COLO668 (cell line): Measurements from ENCODE around the gene CLMP.

Experiments
- DNase-seq: peaks from one replicate; lab custom pipeline; 2025; ENCODE audit not compliant: unreplicated experiment; lab: John Stamatoyannopoulos, UW

CLMP gene

DNA sequence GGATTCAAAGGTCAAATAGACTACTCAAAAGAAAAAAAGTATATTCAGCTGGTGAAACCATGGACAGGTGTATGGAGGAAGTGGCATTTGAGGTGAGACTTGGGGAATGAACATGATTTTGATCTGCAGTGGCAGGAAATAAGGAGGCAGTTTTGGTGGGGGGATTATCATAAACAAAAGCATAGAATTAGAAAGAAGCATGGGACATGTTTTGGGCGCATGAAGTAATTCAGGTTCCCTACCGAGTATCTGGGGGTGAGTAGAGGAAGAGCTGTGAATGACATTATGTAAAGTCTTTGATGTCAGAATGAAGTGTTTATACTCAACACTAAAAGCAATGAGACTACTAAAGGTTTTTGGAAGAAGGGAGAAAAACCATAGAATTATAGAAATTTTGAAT, 3.1 kb downstream of the CLMP start:
- DNase-seq: no peak

DNA sequence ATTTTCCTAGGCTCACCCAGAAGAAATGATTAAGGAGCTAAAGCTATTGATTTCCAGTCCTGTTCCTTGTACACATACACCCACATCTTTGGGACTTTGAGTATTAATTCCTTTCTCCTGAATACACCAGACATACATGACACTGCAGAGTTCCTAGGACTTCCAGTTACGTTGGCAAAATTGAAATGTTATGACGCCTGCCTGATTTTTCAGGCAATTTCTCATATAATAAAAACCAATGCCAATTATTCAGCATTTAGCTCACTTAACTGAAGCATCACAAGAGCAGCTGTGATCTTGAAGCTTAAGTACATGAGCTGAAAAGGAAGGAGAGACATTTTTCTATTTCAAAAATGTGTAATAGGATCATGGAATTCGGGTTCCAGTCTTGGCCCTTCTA, 4.5 kb downstream of the CLMP start:
- DNase-seq: no peak

DNA sequence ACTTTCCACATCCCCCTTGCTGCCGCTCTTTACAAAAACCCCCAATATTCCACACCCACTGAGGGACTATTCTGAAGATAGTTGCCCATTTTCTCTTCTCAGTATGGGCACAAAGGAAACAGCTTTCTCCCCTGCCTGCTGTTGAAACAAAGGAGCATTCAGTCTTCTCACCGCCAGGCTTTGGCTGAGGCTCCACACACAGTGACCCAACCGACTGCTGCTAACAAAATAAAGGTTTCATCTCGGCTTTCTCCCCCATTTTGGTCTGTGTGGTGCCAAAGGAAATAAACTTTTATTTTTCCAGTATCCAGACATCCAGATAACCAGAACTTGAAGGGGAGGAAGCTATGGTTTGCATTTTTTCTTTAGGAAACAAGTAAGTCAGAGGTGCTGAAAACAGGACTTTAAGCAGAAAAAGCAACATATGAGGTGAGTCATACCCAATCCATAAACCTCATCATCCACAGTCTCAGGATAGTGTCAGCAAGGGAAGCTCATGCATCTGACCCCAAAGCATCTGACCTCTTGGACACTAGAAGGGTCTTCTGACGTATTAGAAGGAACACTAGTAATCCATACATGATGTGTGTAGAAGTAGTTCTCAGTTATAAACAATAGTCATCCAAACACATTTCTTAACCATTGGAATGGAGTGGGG, 6.4 kb downstream of the CLMP start:
- no peak for DNase-seq

DNA sequence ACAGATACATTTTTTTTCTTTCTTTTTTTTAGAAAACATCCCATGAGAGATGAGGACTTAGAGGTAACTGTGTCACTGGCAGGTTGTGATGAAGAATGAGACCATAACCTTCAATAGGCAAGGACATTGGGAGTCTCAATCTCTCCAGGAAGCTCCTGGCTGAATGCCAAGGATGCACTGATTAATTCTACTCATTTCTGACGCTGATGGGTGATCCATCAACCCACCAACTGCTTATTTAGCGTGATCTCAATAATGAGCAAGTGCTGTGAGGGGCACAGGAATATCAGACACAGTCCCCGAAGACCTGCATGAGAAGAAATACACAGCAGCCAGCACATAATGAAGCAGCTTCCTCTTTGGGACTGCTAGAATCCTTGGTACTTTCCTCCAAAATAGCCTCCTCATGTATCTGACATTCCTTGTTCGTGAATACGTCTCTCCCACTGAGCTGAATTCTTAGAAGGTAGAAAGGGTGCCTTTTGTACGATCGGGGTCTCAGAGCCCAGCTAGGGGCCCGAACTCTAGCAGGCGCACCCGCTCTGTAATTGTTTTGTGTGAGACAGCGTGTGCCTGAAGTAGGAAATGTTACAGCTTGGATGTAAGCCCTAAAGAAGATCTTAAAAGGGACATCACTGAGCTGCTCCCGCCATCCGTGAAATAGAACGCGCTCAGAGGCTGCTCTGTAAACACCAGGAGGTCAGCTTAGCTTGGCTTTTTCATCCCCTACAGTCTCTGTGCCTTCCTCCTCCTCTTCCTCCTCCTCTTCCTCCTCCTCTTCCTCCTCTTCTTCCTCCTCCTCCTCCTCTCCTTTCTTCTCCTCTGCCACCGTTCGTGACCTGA, 7.2 kb downstream of the CLMP start:
- DNase-seq: no peak

DNA sequence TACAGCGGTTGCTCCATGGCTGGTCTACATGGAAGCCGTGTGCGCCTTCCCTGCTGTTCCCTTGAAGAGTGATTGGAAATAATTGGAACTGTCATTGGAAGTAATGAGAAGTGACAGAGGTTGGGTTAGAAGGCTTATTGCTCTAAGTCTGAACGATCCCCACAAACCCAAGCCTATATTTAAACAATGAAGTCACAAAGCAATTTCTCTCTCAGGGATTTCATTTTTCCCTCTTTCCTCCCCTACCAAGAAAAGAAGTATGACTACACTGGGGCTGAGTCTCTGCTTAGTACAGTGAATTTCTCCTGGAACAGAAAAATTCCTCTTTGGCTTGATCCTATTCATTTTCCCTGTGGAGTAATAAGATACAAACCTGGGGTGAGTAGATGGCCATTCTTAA, 7.8 kb downstream of the CLMP start:
- no peak for DNase-seq

DNA sequence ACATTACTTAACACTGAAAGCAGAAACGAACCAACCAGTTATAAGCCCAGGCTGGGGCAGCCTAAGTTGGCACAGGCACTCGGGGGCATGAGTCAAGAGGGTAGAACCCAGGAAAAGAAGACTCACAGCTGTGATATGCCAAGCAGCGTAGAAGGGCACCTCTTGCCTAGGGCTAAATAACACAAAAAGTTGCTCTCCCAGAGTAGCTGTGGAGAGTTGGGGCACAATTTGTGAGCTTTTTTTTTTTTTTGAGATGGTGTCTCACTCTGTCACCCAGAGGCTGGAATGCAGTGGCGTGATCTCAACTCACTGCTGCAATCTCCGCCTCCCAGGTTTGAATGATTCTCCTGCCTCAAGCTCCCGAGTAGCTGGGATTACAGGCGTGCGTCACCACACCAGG, 8.8 kb downstream of the CLMP start:
- no peak for DNase-seq

DNA sequence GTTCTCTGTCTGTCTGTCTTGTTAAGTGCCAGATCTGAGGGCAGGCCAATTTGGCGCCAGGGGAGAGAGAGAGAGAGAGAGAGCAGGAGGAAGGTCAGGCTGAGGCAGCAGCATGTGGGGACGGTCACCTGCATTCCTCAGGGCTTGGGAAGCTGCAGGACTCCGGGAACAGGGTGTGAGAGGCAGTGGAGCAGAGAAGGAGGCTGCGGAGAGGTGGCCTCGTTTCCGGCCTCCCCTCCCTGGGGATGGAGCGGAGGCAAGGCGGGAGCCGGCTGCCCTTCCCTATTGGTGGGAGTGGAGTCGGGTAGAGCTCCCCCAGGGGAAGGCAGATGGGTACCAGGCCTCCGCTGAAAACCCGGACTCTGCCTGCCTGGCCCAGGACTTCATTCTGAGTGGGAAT, 9.7 kb downstream of the CLMP start:
- DNase-seq: no peak

DNA sequence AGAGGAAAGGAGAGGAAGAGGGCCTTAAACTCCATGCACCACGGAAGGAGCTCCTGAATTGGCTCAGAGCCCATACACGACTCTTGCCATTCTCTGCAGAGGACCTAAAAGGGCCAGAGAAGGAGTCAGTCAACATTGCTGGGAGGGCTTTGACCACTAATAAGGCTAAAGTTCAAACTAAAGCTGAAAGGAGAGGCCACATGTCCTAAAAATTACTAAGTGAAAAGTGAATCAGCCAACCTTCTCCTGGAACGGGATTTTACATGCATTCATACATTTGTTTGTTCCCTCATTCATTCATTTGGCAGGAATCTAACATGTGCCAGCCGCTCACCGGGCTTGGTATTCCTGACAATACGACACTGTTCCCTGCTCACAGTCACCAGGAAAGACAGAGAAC, 10.5 kb downstream of the CLMP start:
- DNase-seq: no peak

DNA sequence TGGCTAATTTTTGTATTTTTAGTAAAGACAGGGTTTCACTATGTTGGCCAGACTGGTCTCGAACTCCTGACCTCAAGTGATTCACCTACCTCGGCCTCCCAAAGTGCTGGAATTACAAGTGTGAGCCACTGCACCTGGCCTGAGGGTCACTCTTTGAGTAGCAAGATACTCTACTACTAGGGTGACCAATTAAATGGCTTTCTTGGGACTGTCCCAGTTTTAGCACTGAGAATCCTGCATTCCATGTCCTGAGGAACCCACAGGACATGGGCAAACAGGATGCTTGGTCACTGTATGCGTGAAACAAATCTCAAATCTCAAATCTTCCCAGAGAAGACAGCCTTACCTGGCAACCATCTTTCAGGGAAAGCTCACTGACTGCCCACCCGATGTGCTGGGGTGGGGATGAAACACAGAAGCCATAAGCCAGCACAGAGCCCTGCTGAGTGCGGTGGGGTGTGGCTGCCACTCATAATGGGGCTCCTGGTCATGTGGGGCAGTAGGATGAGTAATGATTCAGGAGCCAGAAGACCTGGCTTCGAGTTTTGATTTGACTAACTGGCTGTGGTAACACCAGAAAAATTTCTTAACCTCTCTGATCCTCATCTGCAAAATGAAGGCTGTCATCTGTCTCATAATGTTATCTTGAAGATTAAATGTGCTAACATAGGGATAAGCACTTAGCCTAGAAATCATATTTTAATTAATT, 11.5 kb downstream of the CLMP start:
- no peak for DNase-seq

DNA sequence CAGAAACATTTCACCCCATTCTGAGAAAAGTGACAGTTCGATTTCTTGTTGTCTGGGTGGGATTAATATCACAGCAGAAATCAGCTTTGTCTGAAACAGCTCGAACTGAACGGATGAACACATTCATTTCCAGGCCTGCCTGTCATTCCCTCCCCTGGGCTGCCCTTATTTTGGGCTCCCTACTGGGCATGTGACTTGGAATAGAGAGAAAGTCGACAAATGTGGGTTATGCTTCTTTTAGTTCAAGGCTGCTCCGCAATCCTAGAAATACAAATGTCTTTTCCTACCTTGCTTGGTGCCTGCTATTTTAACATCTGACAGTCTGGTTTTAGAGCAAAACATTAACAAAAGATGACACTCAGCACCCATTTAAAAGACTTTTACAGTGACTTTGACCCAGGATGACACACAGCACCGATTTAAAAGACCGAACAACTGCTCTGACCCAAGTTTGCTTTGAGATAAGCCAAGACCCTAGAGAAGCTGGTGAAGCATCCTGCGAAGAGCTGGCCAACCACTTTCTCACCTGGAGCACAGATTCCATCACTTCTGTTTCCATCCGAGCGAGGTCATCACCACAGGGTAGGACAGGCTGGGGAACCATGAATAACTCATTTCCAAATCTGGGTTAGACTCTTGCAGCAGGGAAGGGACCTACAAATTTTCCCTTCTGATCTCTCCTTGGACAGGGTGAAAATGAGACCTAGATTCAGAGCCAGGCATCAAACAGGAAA, 13.1 kb downstream of the CLMP start:
- DNase-seq: no peak

DNA sequence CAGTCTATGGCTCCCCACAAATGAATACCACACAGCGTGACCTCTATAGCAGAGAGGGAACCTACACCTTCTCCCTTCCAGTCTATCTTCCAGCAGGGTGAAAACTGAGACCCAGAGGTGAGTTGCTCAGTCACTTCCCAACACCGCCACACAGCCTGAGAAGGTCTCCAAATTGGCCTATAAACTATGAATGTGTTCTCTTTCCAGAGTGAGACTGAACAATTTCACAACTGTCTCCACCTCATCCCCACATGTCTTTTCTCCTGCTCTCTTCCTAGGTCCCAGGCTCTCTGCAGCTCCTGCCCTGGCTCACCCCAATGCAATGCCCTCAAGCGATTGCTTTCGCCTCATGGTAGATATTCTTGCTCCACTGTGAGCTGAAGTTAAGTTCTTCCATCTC, 14.0 kb downstream of the CLMP start:
- DNase-seq: no peak

DNA sequence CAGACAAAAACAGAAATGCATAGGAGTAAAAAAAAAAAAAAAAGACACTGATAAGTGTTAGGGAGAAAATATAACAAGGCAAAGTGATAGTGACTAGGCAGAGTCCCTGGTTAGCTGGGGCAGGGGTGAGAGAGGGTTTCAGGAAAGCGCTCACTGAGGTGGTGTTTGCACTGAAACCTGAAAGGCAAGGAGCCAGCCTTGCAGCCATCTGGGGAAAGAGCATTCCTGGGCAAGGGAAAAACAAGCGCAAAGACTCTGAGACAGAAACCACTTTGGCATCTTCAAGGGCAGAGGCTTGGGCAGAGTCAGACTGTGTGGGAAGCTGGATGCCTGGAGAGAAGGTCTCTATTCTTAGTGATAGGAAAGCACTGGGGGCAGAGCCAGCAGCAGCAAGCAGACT, 14.5 kb downstream of the CLMP start:
- no peak for DNase-seq

DNA sequence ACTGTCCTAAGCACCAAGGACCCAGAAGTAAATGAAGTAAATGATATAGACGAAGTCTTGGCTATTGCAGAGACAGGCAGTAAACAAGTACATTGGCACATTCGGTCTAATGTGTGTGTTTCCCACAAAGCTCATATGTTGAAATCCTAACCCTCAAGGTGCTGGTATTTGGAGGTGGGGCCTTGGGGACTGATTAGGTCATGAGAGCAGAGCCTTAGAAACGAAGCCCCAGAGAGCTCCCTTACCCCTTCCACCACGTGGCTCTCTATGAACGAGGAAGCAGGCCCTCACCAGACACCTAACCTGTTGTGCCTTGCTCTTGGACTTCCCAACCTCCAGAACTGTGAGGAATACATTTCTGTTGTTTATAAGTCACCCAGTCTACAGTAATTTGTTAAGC, 14.9 kb downstream of the CLMP start:
- DNase-seq: no peak

DNA sequence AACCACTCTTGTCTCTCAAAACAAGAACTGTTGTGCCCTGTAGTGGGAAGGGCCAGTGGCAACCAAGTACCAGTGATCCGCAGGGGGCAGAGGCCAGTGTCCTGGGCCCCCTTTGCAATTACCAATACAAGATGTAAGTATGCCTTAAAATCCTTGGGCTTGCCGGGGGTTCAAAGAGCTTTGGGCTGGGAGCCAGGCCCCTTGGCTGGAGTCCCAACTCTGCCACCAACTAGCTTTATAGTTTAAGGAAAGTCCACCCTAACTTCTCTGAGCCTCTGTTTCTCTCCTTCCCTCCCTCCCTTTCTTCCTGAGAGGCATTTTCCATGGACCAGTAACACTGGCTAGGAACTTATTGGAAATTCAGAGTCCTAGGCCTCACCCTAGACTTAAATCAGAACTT, 15.5 kb downstream of the CLMP start:
- DNase-seq: no peak

DNA sequence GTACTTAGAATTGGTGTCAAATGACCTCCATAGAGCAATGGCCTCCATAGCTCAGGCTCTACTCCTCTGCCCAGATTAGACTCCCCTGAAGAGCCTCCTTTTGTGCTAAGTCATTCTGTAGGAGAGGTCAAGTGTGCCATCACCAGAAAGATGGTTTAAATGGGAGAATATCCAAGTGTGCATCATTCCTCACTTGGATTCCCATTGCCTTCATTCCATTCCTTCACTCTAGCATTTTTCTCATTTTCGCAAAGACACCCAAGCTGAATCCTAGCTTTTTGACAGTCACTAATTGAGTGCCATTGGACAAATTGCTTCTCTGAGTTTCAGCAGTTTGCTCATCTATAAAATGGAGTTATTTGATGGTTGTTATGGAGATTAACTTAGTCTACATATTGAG, 16.9 kb downstream of the CLMP start:
- no peak for DNase-seq

DNA sequence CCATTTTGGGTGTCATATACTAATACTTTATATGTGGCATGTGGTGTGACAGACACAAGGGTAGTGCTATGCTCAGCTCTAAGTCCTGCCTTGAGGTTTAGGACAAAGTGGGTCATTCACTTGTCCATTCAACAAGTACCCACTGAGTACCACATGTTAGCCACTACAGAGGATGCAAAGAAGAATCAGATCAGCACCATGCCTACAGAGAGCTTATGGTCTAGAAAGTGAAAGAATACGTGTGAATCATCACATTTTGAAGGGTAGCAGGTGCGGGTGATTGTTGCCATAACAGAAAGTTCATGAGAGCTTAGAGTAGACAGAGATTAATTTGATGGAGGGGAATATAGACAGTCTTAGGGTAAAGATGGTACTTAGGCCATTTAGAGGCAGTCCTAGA, 18.3 kb downstream of the CLMP start:
- DNase-seq: no peak

DNA sequence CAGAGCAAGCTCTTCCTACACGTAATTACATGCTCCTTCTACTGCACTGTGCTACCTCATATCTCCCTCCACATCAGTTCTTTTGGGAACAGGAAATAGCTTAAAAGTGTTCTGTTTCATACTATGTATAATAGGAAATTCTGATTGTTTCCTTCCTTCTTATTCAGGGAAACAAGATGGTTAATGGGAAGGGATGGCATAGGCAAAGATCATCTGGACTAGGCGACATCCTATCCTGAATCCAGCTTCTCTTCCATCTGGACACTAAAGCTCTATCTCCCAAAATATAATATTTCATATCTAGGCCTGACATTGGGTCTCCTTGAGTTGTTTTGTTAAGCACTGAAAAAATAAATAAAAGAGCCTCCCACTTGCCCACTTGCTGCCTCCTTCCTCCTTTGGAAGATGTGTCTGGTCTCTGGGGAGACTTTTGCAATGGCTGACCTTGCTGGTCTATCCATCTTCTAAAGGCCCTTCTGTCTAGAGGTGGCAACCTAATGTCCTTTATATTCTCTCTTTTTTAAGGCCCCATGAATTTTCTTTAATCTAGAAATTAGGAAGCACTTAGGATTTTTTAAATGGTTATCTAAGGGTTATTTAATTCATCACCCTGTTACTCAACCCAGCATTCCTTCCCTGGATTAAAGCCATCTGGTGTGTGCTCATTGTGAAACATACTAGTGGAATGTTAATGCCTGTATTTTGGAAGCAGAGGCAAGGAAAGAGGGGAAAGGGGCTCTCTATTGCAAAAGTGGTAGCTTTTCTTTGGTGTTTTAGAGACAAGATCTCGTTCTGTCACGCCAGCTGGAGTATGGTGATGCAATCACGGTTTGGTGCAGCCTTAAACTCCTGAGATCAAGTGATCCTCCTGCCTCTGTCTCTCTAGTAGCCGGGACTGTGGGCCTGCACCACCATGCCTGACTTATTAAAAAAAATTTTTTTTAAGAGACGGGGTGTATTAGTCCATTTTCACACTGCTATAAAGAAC, 20.6 kb downstream of the CLMP start:
- DNase-seq: no peak

DNA sequence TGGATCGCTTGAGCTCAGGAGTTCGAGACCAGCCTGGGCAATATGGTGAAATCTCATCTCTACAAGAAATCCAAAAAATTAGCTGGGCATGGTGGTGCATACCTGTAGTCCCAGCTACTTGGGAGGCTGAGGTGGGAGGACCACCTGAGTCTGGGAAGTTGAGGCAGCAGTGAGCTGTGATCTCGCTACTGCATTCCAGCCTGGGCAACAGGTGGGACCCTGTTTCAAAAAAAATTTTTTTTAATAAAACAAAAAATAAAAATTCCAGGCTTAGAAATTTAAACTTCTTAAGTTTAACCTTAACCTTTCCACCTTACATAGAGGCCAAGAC, 21.2 kb downstream of the CLMP start:
- DNase-seq: no peak

DNA sequence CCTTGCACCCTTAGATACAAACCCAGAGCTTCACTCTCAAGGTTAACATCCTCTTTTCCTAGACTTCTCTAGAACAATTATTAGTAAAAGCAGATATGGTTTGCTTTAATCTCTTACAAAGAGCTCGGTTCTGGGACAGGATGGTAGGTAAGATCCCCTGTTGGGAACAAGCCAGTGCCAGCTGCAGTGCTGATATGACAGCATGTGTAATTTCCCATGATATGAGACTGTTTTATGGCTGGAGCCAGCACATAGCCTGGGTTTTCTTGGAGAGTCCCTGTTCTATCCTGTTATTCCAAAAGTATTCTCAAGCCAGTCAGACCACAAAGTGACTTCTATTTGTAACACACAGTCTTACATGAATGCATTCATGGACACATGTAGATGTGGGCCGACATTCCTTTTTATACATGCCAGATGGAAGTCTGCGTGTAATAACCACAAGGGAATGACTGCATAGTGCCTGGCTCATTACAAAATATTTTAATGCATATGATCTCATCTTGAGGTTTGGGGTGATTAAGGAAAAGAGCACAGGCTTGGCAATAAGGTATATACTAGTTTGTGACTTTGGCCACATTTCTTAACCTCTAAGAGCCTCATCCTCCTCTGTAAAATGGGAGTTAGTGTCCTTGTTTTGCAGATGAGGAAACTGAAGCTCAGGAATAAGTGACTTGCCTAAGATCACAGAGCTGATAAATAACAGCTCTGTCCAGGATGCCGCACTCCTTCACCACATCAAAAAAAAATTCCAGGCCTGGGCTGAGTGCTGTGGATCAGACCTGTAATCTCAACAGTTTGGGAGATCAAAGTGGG, 21.8 kb downstream of the CLMP start:
- no peak for DNase-seq

DNA sequence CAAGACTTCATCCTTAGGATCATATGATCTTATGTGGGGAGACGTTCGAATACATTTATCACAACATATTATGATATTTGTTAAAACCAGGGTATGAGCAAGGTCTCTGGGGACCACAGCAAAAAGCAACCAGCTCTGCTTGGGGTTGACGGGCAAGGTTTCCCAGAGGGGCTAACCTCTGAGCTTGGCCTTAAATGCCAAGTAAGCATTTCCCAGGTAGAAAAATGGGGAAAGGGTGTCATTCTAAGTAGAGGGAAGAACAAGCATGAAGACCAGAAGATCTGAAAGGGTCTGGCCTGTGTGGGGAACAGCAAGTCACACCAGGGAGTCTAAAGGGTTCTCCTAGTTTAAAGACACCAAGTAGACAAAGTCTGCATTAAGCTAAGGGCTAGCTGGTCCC, 24.1 kb downstream of the CLMP start:
- no peak for DNase-seq
